Duodenal mucosa (tissue), 2 donors: ENCODE data around the gene ITPR1.

ENCODE experiments used
- H3K27ac ChIP-seq: one replicate; pipeline ENCODE4 v1.7.0; 2013; ENCODE audit warnings: low read depth, low read length
- H3K27me3 ChIP-seq, 2 donors: one replicate each; pipeline ENCODE4 v1.7.0; 2013; ENCODE audit warnings: low read length in 2 of 2, control low read depth in 1 of 2; ENCODE audit not compliant: insufficient read depth in 2 of 2, control insufficient read depth in 1 of 2
- H3K36me3 ChIP-seq, 2 donors: one replicate each; pipeline ENCODE4 v1.7.0; 2013; ENCODE audit warnings: low read length in 2 of 2, control low read depth in 1 of 2; ENCODE audit not compliant: insufficient read depth in 2 of 2, control insufficient read depth in 1 of 2
- H3K4me1 ChIP-seq, 2 donors: one replicate each; pipeline ENCODE4 v1.7.0; 2013; ENCODE audit warnings: low read length in 2 of 2, control low read depth in 1 of 2; ENCODE audit not compliant: insufficient read depth in 2 of 2, control insufficient read depth in 1 of 2
- H3K4me3 ChIP-seq, 2 donors: one replicate each; pipeline ENCODE4 v1.7.0; 2013; ENCODE audit warnings: low read length in 2 of 2, low read depth in 1 of 2
- H3K9ac ChIP-seq, 2 donors: one replicate each; pipeline ENCODE4 v1.7.0; 2013; ENCODE audit warnings: low read length in 2 of 2, low read depth in 1 of 2
- H3K9me3 ChIP-seq, 2 donors: one replicate each; pipeline ENCODE4 v1.7.0; 2013; ENCODE audit warnings: low read length in 2 of 2, control low read depth in 1 of 2; ENCODE audit not compliant: control insufficient read depth in 1 of 2

The ITPR1 gene

GRCh38 chr3:4462369-4463040 is 30.6 kb upstream of the ITPR1 start:
- Histone ChIP-seq H3K9me3 (no peaks in the 10 kb centered on the region), H3K9ac (no peak overlapping the region), H3K27ac (no peak overlapping the region)

GRCh38 chr3:4464576-4464975 is 28.6 kb upstream of the ITPR1 start:
- Histone ChIP-seq H3K9me3 (no peaks in the 10 kb centered on the region), H3K27me3 (no peaks in the 10 kb centered on the region), H3K27ac (no peak overlapping the region), H3K9ac (no peak overlapping the region), H3K4me1 (peaks cover 5 to 11% of the 10 kb centered on the region in 2 donors), H3K4me3 (no peak overlapping the region), H3K36me3 (no peaks in the 10 kb centered on the region)

More at GRCh38 chr3:4462369-4463040, 30.6 kb upstream of the ITPR1 start:
- no peaks in the 10 kb centered on the region for H3K27me3 ChIP-seq
- no peak overlapping the region for H3K4me3 ChIP-seq
- H3K36me3 ChIP-seq = no peaks in the 10 kb centered on the region
- peaks cover 5 to 11% of the 10 kb centered on the region in 2 donors for H3K4me1 ChIP-seq

GRCh38 chr3:4466741-4467521 is 26.2 kb upstream of the ITPR1 start, which contains the start of gene SUMF1:
Gene SUMF1, minus strand, starts transcription at chr3:4467269. Its CDS starts 24 bp downstream, at chr3:4467245.
- Histone ChIP-seq H3K27ac (peak within 1 kb of the TSS; percentile 87), H3K27me3 (no peaks in the 10 kb centered on the region), H3K9ac (peak within 1 kb of the TSS; percentile 61 to 83), H3K4me1 (peaks cover 5 to 10% of the 10 kb centered on the region in 2 donors), H3K36me3 (no peaks in the 10 kb centered on the region), H3K4me3 (peak within 1 kb of the TSS; percentile 86 to 98), H3K9me3 (no peaks in the 10 kb centered on the region)

DNA sequence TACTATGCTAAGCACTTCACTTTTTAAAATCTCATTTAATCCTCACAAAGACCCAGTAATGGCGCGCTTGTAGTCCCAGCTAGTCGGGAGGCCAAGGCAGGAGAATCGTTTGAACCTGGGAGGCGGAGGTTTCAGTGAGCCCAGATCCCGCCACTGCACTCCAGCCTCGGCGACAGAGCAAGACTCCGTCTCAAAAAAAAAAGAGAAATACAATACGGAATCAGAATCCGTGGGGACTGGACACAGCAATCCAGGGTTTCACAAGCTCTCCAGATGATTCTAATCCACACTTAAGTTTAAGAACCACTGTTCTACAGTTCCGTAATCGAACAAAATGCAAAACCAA is 25.7 kb upstream of the ITPR1 start:
- H3K4me3 ChIP-seq = peak overlapping the region; percentile 86 to 98
- no peaks in the 10 kb centered on the region for H3K9me3 ChIP-seq
- H3K27me3 ChIP-seq = no peaks in the 10 kb centered on the region
- peaks cover 5% of the 10 kb centered on the region in 2 donors for H3K4me1 ChIP-seq
- H3K27ac ChIP-seq = no peak overlapping the region
- no peaks in the 10 kb centered on the region for H3K36me3 ChIP-seq
- peak overlapping the region; percentile 61 to 83 for H3K9ac ChIP-seq

GRCh38 chr3:4471907-4472306 is 21.2 kb upstream of the ITPR1 start:
- no peak overlapping the region for H3K27ac ChIP-seq

GRCh38 chr3:4472312-4472711 is 20.8 kb upstream of the ITPR1 start:
- Histone ChIP-seq H3K27me3 (peaks cover 0 to 6% of the 10 kb centered on the region in 2 donors), H3K9ac (no peak overlapping the region), H3K27ac (no peak overlapping the region), H3K4me3 (no peak overlapping the region), H3K4me1 (no peaks in the 10 kb centered on the region), H3K9me3 (no peaks in the 10 kb centered on the region), H3K36me3 (no peaks in the 10 kb centered on the region)

More at GRCh38 chr3:4471907-4472306, 21.2 kb upstream of the ITPR1 start:
- no peaks in the 10 kb centered on the region for H3K36me3 ChIP-seq
- peaks cover 0 to 5% of the 10 kb centered on the region in 2 donors for H3K27me3 ChIP-seq
- H3K9ac ChIP-seq = no peak overlapping the region
- no peak overlapping the region for H3K4me3 ChIP-seq
- H3K4me1 ChIP-seq = no peaks in the 10 kb centered on the region
- H3K9me3 ChIP-seq = no peaks in the 10 kb centered on the region

DNA sequence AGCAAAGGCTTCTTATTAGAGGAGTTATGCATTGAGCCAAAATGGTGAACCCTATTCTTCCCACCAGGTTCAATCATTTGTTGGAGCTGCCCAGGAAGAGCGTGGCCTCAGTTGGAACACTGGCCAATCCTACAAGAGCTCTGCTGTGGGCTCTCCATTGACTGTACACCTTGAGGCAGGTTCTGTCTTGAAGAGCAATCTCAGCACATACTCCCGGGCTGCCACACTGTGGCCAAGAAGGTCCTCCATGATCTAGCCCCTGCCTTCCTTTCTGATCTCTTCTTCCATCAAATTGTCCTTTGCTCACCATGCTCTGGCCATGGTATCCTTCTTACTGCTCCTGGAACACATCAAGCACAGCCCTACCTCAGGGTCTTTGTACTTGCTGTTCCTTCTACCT is 20.4 kb upstream of the ITPR1 start:
- H3K9me3 ChIP-seq = no peaks in the 10 kb centered on the region
- peaks cover 0 to 6% of the 10 kb centered on the region in 2 donors for H3K27me3 ChIP-seq
- H3K4me1 ChIP-seq = no peaks in the 10 kb centered on the region

GRCh38 chr3:4474683-4475490 is 18.3 kb upstream of the ITPR1 start:
- Histone ChIP-seq H3K27ac (no peak overlapping the region), H3K4me3 (no peak overlapping the region)

More for the DNA sequence above, 20.4 kb upstream of the ITPR1 start:
- Histone ChIP-seq H3K9ac (no peak overlapping the region), H3K27ac (no peak overlapping the region), H3K4me3 (no peak overlapping the region), H3K36me3 (no peaks in the 10 kb centered on the region)

GRCh38 chr3:4475804-4476203 is 17.3 kb upstream of the ITPR1 start:
- H3K4me3 ChIP-seq = no peak overlapping the region
- no peak overlapping the region for H3K27ac ChIP-seq
- H3K27me3 ChIP-seq = peaks cover 0 to 6% of the 10 kb centered on the region in 2 donors
- H3K9ac ChIP-seq = no peak overlapping the region
- no peaks in the 10 kb centered on the region for H3K36me3 ChIP-seq
- H3K4me1 ChIP-seq = no peaks in the 10 kb centered on the region
- H3K9me3 ChIP-seq = no peaks in the 10 kb centered on the region

More at GRCh38 chr3:4474683-4475490, 18.3 kb upstream of the ITPR1 start:
- H3K9ac ChIP-seq = no peak overlapping the region
- peaks cover 0 to 6% of the 10 kb centered on the region in 2 donors for H3K27me3 ChIP-seq
- no peaks in the 10 kb centered on the region for H3K9me3 ChIP-seq
- no peaks in the 10 kb centered on the region for H3K4me1 ChIP-seq
- no peaks in the 10 kb centered on the region for H3K36me3 ChIP-seq
